ENCODE results near the gene MED9.

MED9 gene

DNA sequence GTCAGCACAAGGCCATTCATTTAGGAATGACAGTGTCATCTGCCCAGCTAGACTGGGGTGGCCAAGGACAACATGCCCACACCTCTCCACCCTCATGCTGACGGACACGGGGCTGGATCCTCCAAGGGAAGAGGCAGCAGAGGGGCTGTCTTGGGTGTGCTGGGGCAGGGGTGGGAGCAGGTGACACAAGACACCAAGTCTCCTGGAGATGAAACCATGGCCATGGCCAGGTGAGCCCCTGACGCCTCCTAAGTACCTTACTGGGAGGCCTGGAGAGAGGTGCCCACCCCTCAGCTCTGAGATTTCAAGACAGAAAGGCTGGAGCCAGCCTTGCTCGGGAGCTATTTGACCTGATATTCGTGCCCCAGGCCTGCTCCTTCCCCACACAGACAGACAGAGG, 28.4 kb downstream of the MED9 start:
- DNase-seq (ENCODE audit: low spot score): no peak

DNA sequence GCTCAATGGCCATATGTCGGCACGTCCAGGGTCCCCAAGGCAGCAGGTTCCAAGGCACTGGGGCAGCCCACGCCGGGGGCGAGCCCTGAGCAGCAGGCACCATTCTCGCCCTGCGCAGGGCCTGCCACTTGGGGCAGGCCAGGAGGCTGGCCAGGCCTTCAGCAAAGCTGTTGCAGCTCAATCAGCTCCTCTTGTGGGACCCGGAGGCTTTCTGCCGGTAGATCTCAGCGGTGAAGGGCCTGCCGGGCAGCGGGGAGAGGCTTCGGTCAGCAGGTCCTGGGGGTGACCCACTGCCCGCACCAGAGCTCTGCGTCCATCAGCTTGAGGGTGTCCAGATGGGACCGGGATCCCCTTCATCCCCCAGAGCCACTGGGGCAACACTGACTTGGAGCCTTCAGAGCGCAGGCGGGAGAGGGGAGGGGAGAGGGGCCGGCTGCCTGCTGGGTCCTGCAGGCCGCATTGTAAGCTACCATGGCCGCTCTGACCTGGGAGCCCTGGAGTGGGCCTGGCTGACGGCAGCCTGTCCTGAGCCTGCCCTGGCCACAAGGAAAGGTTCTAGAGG, 28.9 kb downstream of the MED9 start:
- no peak for DNase-seq (ENCODE audit: low spot score)

DNA sequence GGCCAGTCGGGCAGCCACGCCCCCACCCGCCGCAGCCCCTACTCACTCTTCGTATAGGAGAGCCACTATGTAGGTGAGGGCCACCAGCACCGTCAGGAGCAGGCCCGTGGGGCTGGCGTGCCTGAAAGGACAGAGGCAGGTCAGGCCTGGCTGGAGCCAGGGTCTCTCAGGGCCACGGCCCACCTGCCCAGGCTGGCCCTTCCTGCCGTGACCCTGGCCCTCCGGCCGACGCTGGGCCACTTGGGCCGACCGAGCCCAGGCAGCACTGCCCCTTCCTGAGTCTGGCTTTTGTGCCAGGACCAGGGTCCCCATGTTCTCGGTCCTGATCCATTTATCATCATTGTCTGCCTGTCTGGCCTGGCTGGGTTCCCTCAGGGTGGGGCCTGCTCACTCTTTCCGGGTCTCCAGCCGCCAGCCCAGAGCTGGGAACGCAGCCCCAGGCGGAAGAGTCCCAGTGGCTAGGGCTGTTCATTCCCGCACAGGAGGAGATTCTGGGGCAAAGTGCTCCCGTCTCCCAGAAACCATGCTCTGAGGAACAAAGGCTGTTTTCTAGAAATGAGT, 29.5 kb downstream of the MED9 start:
- no peak for DNase-seq (ENCODE audit: low spot score)

DNA sequence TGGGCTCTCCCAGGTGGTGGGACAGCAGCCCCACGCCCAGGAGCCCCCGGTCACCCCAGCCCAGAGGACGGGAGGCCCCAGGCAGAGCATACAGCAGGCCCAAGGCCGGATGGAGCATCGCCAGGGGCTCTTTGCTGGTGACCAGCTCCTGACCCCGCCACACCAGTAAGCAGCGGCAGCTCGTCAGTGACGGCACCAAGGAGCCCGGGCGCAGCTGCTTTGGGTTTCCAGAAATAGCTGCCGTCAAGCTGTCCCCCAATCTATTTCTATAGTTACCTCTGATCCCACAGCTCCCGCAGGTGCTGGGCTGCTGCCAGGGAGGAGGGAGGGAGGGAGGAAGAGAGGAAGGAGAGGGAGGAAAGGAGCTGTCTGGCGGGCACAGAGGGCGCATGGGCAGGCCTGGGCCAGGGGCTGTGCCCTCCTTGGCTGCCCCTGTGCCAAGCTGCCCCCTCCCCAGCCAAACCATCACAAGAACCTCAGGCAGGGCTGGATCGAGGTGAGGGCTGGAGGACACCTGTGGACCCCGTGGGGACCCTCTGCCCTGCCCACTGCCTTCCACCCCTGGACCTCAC, 30.2 kb downstream of the MED9 start:
- no peak for DNase-seq (ENCODE audit: low spot score)

DNA sequence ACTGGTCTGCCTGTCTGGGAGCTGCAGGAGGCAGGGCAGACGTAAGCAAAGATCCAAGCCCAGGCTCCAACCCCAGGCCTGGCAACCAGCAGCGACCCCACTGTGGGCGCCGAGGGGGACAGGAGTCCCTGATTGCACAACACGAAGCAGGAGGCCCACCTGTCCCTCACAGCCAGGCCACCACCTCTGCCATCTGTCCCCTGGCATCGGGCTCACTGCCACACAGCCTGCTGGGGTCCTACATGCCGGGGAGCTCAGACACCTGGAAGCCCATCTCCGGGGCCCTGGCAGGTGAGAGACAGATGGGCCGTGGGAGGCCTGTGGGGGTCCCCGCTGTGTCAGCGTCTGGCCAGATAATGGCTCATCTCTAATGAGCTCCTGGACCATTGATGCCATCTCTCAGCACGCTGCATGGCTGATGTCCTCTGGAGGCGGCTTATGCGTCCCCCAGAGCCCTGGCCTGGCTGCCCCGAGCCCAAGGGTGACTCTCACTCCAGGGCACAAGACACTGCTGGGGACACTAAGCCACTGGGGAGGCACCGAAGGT, 30.7 kb downstream of the MED9 start:
- no peak for DNase-seq (ENCODE audit: low spot score)

DNA sequence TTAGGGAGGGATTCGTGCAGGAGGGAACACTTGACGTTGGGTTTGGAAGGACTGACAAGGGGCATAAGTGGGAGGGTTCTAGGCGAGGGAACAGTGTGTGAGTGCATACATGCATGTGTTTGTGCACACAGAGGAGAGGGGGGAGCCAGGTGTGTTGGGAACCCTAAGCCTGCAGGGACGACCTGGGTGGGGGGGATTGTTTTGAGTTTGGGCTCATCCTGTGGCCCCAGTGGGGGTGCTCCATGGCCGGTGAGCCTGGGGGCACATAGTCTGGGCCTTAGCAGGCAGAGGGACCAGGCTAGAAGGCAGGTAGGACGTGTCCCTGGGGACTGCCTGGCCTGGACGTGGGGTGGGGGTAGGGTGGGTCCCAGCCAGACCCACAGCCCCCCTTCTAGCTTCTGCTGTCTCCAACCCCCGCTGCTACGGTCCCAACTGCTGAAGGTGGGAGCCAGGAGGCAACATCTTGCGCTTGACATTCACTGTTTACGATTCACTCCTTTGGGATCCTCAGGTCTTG, 31.3 kb downstream of the MED9 start:
- no peak for DNase-seq (ENCODE audit: low spot score)

DNA sequence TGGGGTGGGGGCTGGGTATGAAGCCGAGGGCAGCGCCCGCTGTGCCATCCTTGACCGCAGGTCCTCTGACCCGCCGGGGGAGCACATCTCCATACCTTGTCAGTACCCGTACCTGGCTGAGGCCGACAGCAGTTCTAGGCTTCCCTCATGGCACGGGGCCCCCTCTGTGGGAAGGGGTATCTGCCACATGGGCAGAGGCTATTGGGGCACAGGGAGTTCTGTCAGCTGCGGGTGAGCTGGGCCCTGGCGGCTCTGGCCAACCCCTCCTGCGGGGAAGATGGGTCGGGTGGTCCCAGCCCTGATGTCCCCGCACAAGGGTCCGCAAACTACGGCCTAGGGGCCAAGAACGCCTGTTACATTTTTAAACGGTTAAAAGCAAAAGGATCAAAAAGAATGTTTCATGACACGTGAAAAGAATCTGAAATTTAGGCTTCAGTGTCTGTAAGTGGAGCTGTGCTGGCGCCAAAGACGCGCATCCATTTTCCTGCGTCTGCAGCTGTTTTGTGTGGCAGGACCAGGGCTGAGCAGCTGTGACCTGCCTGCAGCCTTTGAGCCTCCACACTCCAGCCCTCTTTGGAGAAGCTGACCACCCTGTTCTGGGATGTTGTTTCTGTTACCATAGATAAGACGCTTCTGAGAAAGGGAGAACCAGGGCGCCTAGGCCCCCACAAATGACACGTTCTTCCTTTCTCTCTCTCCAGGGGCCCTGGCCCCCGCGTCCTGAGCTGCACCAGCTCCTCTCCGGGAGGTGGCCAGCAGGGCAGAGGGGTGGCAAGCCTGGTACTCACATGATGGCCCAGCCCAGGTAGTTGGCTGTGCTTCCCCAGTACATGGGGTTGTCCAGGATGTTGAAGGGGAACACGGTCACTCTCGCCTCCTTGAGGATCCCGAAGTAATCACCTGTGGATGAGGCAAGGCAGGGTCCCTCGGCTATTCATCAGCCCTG, 32.1 kb downstream of the MED9 start:
- no peak for DNase-seq (ENCODE audit: low spot score)

DNA sequence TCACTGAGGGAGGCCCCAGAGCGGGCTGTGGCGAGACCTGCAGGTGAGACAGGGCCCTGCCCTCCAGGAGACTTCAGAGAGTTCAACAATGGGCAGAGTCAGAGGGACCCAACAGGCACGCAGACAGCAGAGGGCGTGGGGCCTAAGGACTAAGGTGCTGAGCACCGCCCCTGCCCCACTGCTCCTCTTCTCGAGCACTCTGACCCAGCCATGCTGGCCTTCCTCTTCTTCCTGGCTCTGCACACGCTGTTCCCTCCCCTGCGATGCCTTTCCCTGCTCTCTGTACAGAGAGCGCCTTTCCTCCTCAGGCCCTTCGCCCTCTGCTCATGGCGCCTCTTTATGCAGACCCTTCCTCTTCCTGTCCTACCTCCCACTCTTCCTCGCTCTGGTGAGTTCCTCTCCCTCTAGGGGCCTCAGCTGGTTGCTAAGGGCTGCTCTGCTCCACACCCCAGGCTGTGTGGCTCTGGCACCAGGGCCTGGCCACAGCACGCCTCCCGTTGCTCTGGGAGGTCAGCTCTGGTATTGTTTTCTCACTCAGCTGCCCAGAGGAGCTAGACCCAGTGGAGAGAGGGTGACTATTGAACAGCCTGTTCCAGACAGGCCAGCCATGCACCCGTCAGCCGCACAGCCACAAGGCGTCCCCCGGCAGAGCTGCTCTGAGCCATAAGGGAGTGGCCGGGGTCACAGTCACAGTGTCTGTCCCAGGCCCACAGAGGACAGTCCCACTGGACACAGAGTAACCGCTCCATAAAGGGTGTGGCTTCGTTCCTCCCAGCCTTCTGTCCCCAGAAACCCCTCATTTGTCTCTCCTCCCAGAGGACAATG, 33.0 kb downstream of the MED9 start:
- no peak for DNase-seq (ENCODE audit: low spot score)

DNA sequence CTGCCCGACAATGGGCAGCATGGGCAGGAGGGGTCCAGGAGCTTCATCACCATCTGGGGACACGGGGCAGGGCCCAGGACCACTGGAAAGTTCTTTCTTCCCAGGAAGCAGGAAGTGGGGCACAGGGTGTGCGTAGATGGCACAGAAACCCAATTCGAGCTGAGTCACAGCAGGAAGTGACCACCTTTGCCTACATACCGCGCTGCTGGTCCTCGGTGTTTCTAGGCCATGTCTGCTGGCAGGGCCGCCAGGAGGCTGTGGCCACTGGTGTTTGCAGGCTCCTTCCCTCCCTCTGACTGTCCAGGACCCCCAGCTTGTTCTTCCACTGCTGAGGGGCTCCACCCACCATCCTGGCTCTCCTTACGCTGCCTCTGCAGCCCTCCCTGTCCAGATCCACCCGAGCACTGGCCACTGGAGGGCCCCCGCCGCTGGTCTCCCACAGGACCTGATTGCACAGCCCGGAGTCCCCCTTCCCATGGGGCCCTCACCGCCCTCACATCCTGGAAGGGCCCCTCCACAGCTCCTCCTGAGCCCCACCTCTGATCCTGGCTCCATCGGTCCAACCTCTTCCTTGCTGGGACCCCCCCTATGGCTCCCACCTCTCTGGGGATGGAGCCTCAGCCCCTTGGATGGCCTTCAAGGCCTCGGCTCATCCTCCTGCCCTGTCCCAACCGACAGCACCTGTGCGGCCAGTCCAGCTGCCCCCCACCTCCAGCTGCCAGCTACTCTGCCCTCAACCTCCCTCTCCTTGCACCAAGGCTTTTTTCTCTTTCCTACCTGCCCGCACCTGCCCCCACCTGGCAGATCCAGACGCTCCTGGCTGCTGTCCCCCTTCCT, 33.9 kb downstream of the MED9 start:
- no peak for DNase-seq (ENCODE audit: low spot score)

DNA sequence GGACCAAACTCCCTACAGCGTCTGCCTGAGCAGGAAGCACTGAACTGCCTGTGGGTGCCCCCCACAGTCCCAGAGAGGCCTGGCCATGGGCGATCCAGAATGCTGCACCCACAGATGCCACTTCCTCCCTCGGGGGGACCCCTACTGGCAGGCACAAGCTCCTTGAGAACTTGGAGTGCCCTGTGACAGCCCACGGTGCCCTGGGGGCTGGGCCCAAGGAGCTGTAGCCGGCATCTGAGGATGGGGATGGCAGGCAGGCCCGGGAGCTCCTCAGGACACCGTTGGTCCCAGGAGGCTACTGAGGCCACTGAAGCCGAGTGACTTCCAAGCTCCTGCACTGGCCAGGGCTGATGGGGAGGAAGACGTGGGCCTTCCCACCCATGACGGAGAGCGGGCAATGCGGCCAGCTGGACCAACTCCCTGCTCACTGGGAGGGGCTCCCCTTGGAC, 34.5 kb downstream of the MED9 start:
- DNase-seq (ENCODE audit: low spot score): no peak

DNA sequence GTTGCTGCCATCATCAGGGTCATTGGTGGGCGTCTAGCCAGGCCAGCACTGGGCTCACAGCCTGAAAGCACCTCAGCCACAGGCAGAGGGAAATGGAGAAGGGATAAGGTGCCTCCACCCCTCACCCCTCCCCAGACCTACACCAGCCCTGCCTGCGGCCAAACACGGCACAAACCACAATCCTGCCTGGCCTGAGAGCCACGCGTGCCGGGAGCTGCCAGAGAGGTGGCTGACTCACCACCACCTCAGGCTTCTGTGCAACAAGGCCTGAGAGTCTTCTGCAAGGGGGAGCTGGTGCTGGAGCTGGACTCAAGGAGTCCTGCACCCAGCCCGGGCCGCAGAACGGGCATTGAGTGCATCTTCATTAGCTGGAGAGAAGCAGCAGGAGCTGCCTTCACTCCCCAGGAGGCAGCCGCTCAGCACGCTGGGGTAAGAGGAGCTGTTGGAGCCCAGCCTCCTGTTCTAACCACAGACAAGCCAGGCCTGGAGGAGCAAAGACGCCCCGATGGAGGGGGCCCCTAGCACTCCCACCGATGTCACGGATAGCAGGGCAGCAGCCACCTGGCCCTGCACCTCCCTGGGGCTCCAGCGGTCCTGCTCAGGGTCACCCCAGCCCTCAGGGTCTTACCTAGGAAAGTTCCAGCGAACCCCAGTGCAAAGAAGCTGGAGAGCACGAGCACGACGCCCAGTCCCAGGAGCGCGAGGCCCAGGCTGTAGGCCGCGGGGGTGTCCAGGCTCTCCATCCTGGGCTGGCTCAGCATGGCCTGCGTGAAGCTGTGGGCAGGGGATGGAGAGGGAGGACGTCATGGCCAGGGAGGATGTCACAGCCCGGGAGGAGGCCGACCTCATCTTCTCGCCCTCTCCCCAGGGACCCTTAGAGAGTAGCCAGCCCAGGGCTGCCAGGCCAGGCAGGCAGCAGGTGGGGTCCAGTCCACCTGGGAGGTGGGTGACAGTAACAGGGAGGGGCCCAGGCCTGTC, 35.4 kb downstream of the MED9 start:
- DNase-seq (ENCODE audit: low spot score): no peak

DNA sequence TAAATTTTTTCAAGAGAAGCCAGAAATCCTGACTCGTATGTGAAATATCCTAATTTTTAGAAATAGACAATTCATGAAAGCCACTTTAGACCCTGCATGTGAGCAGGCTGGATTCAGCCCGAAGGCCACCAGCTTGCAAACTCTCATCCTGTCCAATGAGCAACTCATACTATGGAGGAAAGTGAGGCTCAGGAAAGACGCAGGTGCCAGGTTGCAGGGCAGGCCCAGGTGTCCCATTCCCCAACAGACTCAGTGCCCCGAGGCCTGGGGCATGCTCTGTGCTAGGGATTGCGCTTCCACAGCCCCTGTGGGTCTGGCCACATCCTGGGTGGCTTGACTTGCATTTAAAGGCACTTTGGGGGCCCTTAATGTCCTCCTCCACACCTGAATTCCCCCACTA, 36.1 kb downstream of the MED9 start:
- DNase-seq (ENCODE audit: low spot score): no peak

DNA sequence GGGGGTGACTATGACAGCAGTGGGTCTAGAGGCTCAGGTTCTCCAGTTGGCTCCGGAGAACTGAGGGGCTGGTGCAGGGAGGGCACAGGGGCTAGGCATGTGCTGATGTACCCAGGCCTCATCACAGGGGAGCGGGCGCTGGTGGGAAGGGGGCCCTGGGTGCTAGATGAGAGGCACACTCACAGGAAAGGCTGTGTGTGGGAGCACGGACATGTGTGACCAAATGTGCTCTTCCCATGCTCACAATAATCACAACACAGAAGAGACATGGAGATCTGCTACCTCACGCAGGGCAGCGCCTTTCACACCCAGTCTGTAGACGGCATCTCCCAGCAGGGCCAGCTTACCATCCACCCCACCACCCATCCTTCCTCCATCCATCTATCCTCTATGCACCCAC, 36.8 kb downstream of the MED9 start:
- DNase-seq (ENCODE audit: low spot score): no peak

DNA sequence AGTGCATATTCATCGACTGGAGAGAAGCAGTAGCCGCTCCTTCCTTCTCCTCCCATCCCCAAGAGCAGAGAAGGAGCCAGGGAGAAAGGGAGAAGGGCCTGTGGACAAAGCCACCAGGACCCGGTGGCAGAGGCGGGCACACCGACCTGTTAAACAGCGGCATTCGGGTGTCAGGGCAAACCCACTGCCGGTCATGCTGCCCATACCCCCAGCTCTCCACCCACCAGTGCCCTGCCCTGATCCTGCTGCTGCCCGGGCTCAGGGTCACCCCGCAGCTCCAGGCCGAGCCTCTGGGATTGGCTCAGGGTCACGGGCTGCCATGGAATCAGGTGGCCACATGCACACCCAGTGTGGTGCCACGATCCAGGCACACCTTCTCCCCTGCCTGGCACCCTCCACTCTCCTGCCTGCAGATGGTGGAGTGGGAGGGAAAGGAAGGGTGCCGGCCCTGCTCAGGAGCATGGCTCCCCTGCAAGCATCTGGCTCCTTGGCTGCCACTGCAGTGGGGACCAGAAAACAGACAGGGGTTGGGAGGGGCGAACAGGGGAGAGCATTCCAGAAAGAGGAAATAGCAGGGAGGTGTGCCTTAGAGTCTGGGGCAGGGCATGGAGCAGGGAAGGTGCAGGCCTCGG, 37.7 kb downstream of the MED9 start:
- DNase-seq (ENCODE audit: low spot score): no peak

DNA sequence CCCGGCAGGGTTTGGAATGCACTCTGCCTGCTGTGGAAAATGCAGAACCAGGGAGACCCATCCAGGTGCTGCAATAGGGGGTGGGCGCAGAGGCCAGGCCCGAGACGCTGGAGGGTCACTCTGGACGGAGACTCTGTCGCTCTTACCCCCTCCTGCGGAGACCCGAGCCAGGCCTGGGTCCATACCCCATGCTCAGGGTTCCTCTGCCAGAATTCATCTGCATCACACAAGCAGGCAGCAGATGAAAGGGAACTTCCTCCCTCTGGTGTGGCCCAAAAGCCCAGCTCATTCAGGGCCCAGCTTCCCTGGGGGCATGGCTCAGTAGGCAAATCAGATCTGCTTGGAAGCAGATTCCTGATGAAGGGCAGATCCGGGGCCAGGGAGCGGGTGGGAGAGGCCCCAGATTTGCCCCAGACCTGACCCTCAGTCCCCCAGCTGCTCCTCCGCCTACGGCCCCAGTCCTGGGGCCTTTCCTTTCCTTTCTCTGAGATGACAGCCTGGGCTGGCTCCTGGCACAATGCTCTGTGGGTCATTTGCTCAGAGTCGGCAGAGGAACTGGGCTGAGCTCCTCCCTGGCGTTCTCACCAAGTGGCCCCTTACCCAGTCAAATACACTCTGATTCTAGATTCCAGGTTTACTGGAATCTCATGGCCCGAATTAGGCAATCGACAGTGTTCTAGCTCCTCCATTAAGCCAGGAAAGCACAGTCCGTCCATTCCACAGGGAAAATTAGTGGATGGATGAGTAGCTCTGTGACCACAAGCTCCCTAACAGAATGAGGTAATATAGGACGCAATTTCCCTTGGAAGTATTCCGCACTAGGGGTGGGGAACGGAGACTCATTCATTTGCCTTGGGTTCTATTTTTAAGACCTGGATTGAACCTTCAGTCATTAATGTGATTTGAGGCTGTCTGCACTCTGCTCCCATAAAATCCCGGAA, 38.5 kb downstream of the MED9 start:
- DNase-seq (ENCODE audit: low spot score): no peak

DNA sequence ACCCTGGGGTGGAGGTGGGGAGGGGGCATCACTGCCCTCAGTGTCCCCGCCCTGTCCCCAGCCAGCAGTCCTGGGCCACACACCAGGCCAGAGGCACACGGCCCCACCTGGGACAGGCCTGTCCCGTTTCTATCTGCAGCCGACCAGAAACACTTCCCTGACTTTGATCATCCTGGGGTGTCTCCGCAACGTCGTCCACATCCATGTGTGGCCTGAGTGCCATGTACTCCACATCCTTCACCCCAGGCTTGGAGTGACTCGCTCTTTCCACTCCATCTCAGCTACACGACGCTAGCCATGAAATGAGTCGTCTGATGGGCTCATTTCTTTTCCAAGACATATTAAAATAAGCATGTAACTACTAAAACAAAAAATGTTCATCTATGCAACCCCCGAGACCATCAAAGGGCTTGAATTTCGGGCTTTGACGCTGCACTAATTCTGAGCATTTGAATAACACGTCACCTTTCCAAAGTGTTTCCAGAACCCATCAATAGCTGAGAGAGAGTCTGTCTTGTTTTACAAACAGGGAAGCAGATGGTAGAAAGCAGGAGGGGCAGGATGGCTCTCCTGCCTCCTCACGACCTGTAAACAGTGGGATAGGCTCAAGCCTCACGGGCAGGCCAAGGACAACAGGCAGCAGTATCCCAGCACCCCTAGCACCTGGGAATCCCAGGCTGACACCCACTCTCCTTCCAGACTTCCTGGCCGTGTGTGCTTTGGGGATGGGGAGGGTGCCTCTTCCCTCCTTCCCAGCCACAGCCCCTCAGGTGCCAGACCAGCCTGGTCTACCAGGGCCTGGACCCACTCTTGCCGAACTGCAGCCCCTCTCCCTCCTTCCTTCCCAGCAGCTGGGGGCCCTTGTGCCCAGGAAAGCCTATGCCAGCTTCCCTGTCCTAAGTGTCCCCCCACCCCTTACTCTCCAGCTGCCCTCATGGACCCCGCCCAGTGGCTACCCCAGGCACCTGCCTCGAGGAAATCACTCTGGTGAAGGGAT, 39.4 kb downstream of the MED9 start:
- no peak for DNase-seq (ENCODE audit: low spot score)

Data from HuH-7 (cell line).